Activated T-helper 9 cell treated with anti-CD3 and anti-CD28 coated beads, Interleukin-2, amount 50 U/mL, for 16 hours (primary cell): ENCODE data around the gene PTPRD.

Experiments used
- DNase-seq: peaks from one replicate; pipeline ENCODE4 v3.0.0-alpha.2; 2020; ENCODE audit warnings: low read depth

The PTPRD gene

GRCh38 chr9:8429768-8430167 is 2183.0 kb downstream of the PTPRD start:
- DNase-seq: no peak

- DNase-seq: no peak
These were observed 2183.6 kb downstream of the PTPRD start for GRCh38 chr9:8429157-8429556.

GRCh38 chr9:8428389-8428788 is 2184.4 kb downstream of the PTPRD start:
- DNase-seq: no peak

- DNase-seq: no peak
These were observed 2187.9 kb downstream of the PTPRD start for GRCh38 chr9:8424786-8425410.

GRCh38 chr9:8420416-8420815 is 2192.4 kb downstream of the PTPRD start:
- DNase-seq: no peak

- no peak for DNase-seq
These were observed 2193.1 kb downstream of the PTPRD start for GRCh38 chr9:8419596-8420275.

- no peak for DNase-seq
These were observed 2195.5 kb downstream of the PTPRD start for GRCh38 chr9:8417341-8417740.

GRCh38 chr9:8412327-8412726 is 2200.5 kb downstream of the PTPRD start:
- DNase-seq: no peak

- no peak for DNase-seq
These were observed 2204.1 kb downstream of the PTPRD start for GRCh38 chr9:8408575-8409190.

GRCh38 chr9:8401961-8402705 is 2210.7 kb downstream of the PTPRD start:
- no peak for DNase-seq

GRCh38 chr9:8400378-8400777 is 2212.4 kb downstream of the PTPRD start:
- no peak for DNase-seq

- no peak for DNase-seq
These were observed 2217.8 kb downstream of the PTPRD start for GRCh38 chr9:8395022-8395421.

- no peak for DNase-seq
These were observed 2218.5 kb downstream of the PTPRD start for GRCh38 chr9:8394341-8394740.

GRCh38 chr9:8392866-8393265 is 2219.9 kb downstream of the PTPRD start:
- no peak for DNase-seq

GRCh38 chr9:8391566-8391965 is 2221.2 kb downstream of the PTPRD start:
- DNase-seq: no peak

- no peak for DNase-seq
These were observed 2221.7 kb downstream of the PTPRD start for GRCh38 chr9:8391132-8391531.

GRCh38 chr9:8390571-8390970 is 2222.2 kb downstream of the PTPRD start:
- no peak for DNase-seq

GRCh38 chr9:8389531-8389930 is 2223.3 kb downstream of the PTPRD start:
- DNase-seq: no peak

- DNase-seq: no peak
These were observed 2224.7 kb downstream of the PTPRD start for GRCh38 chr9:8388132-8388531.

GRCh38 chr9:8384091-8384490 is 2228.7 kb downstream of the PTPRD start:
- DNase-seq: no peak

- no peak for DNase-seq
These were observed 2229.8 kb downstream of the PTPRD start for GRCh38 chr9:8382777-8383527.

GRCh38 chr9:8382266-8382665 is 2230.5 kb downstream of the PTPRD start:
- DNase-seq: no peak
